GM12865 (cell line): ENCODE data around the gene B3GNT5.

ENCODE experiments used
- DNase-seq: peaks from one replicate; pipeline ENCODE4 v3.0.0; 2010; ENCODE audit warnings: low read depth
- H3K4me3 ChIP-seq: 2 replicates; pipeline ENCODE4 v1.5.1; 2011; ENCODE audit warnings: mild to moderate bottlenecking, low read depth, low read length, control low read depth
- CTCF ChIP-seq: IDR thresholded peaks from 2 replicates; pipeline ENCODE4 v1.5.1; 2011; ENCODE audit warnings: low read length, control low read depth, low read depth, inconsistent platforms; ENCODE audit not compliant: insufficient read depth; ENCODE audit errors: missing control alignments

Gene B3GNT5

GRCh38 chr3:183295211-183295610 lies 42.2 kb downstream of the B3GNT5 start:
- H3K4me3 ChIP-seq, result no peak overlapping the region
- TF ChIP-seq CTCF, result no peak
- no peak for DNase-seq

- no peak for DNase-seq
- H3K4me3 ChIP-seq, result no peak overlapping the region
- no peak for TF ChIP-seq CTCF
Measured at GRCh38 chr3:183296944-183297343, 43.9 kb downstream of the B3GNT5 start.

- no peak for TF ChIP-seq CTCF
- no peak overlapping the region for H3K4me3 ChIP-seq
- DNase-seq, result no peak
Measured at GRCh38 chr3:183298701-183299153, 45.7 kb downstream of the B3GNT5 start.

- H3K4me3 ChIP-seq, result no peak overlapping the region
- no peak for DNase-seq
Measured at GRCh38 chr3:183299976-183300375, 46.9 kb downstream of the B3GNT5 start.

GRCh38 chr3:183300996-183301562 lies 48.0 kb downstream of the B3GNT5 start:
- TF ChIP-seq CTCF, result no peak
- no peak for DNase-seq
- no peak overlapping the region for H3K4me3 ChIP-seq

More at GRCh38 chr3:183299976-183300375, 46.9 kb downstream of the B3GNT5 start:
- no peak for TF ChIP-seq CTCF

GRCh38 chr3:183301937-183302580 lies 49.0 kb downstream of the B3GNT5 start:
- TF ChIP-seq CTCF, result no peak
- H3K4me3 ChIP-seq, result no peak overlapping the region
- peak; percentile 16 for DNase-seq

- no peak overlapping the region for H3K4me3 ChIP-seq
- DNase-seq, result no peak
- TF ChIP-seq CTCF, result no peak
Measured at GRCh38 chr3:183303690-183304089, 50.6 kb downstream of the B3GNT5 start.
